Measurements from ENCODE around the gene HABP4.

The HABP4 gene

GRCh38 chr9:96449845-96450612, at the start of gene HABP4:
Gene HABP4 (plus strand): TSS chr9:96450169. CDS start chr9:96450280, 111 bp downstream.
- DNase-seq (ENCODE audit: low read depth in 2 of 2): peak; percentile 88 to 91

- DNase-seq (ENCODE audit: low read depth in 2 of 2): no peak
Measured at GRCh38 chr9:96408409-96409280, 41.3 kb upstream of the HABP4 start.

DNA sequence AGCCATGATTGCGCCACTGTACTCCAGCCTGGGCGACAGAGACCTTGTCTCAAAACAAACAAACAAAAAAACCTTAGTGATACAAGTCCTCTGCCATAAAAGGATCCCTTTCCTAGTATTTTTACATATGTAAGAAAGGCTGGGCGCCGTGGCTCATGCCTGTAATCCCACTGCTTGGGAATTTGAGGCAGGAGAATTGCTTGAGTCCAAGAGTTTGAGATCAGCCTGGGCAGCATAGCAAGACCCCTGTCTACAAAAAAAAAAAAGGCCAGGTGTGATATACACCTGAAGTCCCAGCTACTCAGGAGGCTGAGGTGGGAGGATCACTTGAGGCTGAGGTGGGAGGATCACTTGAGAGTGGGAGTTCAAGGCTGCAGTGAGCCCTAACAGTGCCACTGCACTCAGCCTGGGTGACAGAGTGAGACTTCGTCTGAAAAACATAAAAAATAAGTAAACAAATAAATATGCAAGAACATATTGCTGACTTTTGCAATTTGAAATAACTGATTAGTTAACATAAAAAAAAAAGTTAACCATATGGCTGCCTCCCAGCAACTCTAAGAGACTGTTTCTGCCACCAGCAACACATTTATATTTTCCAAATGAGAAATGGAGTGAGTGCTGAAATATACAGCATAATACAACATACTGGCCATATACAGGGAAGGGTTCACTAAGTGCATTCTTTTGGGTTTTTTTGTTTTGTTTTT, 38.7 kb upstream of the HABP4 start:
- DNase-seq (ENCODE audit: low read depth in 2 of 2): no peak

GRCh38 chr9:96412174-96412913, 37.6 kb upstream of the HABP4 start:
- no peak for DNase-seq (ENCODE audit: low read depth in 2 of 2)

GRCh38 chr9:96413302-96414221, 36.4 kb upstream of the HABP4 start:
- DNase-seq (ENCODE audit: low read depth in 2 of 2): no peak

DNA sequence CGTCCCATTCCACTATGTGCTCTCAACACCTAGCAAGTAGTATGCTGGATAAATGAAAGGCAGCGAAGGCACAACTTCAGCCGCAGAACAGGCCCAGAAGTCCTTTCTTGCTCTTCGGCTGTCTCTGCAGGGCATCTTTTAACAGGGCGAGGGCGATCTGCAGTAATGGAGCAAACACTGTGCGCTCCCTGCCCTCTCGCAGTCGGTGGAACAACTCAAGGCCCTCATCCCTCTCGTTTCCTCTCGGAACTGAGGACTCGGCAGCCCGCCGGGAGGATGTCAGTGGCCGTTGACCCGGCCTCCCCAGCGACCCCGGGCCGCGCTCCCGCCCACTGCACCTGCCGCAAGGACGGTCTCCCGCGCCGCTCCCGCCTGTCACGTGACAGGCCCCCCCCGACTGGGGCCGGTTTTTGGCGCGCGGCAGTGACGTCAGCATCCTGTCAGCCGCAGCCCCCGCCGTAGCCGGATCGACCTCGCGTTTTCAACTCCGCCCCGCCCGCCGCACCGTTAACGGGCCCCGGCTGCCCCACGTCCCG, 32.9 kb upstream of the HABP4 start:
- DNase-seq (ENCODE audit: low read depth in 2 of 2): peak; percentile 85

DNA sequence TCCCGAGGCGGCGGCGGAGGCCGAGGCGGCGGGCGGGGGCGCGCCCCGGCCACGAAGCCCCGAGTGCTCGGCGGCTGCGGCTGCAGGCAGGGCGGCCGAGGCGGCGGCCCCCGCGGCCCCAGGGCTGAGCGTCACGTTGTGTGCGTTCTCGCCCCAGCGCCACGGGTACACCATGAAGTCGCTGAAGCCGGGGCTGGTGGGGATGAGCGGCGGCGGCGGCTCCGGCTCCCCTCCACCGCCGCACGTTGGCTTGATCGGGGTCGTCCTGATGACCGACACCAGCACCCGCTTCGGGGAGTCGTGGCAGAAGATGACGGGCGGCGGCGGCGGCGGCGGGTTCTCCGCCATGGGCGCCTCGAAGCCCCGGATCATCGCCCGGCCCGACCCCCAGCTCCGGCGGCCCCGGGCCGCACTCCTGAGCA, 32.3 kb upstream of the HABP4 start:
- DNase-seq (ENCODE audit: low read depth in 2 of 2): peak in 1 of 2 donors; percentile 15

DNA sequence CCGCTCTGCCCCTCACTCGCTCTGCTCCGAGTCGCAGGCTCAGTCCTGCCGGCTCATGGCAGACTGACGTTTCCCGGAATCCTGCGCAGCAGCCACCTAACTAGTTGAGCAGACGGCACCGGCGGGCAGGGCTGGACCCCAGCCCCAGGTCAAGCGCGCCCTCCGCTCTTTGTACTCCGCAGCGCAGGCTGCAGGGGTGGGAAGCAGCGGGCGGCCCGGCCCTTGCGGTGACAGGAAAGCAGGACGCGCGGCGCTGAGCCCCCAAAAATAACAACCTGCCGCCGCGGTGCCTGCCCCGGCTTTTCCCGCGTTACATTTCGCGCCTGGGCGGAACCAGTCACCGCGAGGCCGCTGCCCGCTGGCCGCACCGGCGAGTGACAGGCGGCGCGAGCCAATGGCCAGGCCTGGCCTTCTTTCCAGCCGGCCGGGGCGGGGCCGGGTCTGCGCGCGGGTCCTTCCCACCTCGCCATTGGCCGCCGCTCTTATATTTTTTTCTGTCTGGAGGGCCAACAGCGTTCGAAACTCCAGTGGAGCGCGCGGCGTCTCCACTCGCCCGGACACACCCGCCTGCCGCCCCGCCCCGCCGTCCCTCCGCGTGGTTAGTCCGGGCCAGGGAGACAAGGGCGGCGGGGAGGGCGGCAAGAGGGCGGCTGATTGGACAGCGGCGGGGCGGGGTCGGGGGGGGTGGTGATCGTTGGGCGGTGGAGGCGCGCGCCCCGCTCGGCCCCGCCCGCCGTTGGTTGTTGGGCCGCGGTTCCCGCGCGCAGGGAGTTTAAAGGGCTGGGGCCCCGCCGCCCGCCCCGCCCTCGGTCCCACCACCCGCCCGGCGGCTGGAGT, 31.7 kb upstream of the HABP4 start, which contains the start of gene ZNF367:
Gene ZNF367, minus strand, starts transcription at position 288 of the 837 bp plus-strand sequence. CDS start 338 bp downstream, outside the sequence.
- DNase-seq (ENCODE audit: low read depth in 2 of 2): peak; percentile 77 to 84

GRCh38 chr9:96418920-96419690, 30.9 kb upstream of the HABP4 start:
- no peak for DNase-seq (ENCODE audit: low read depth in 2 of 2)

GRCh38 chr9:96419691-96419969, 30.3 kb upstream of the HABP4 start:
- no peak for DNase-seq (ENCODE audit: low read depth in 2 of 2)

- DNase-seq (ENCODE audit: low read depth in 2 of 2): no peak
Measured at GRCh38 chr9:96420468-96421219, 29.3 kb upstream of the HABP4 start.

DNA sequence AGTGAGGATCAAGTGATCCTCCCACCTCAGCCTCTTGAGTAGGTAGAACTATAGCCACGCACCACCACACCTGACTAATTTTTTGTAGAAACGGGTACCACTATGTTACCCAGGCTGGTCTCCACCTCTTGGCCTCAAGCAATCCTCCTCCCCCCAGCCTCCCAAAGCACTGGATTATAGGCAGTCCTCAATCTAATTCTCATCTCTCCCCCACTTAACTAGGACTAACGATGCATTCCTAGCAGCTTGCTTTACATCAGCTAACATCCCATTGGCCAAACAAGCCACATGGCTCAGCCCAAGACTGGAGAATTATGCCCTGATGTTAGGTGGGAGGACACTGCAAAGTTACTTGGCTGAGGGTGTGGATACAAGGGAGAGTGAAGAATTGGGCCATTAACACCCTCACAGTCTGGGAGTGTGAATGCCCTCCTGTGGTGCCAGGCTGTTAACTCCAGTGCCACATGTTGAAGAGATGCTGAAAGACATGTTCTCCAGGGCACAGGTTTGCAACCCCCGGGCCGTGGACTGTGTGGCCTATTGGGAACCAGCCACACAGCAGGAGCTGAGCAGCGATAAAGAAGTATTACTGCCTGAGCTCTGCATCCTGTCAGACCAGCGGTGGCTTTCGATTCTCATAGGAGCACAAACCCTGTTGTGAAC, 26.5 kb upstream of the HABP4 start:
- no peak for DNase-seq (ENCODE audit: low read depth in 2 of 2)

GRCh38 chr9:96423985-96424336, 26.0 kb upstream of the HABP4 start:
- no peak for DNase-seq (ENCODE audit: low read depth in 2 of 2)

- no peak for DNase-seq (ENCODE audit: low read depth in 2 of 2)
Measured at GRCh38 chr9:96425500-96426169, 24.3 kb upstream of the HABP4 start.

DNA sequence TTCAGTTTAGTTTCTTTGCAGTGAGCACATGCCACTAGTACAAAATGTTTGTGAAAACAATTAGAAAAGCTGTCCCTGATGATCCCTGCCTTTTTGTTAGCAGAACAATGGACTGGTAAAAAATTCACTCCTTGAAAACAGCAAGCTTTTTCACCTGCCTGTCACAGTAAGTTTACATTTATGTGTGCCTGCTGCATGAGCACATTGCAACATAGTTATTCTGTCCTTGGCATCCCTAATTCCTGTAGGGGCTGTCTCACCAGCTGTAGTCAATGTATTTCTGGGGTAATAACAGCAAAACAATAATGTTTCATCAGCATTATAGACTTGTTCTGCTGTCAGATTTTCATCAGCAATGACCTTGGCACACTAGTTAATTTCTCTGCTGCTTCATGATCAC, 20.2 kb upstream of the HABP4 start:
- DNase-seq (ENCODE audit: low read depth in 2 of 2): no peak

DNA sequence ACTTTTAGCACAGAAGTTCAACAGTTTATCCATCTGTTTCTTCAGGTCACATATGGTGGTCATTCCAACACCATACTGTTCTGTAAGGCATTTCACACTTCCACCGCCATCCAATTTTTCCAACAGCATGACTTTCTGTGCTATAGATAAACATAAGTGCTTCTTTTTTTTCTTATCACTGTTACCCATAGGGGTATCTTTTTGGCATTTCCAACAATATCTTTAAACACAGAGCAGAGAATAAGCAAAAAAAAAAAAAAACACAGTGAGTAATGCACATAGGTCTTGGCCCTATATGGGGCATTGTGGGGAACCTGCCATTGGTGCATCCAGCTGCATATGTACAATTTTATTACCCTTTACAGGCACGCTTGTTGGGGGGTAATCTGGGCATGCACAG, 19.6 kb upstream of the HABP4 start:
- DNase-seq (ENCODE audit: low read depth in 2 of 2): no peak

DNA sequence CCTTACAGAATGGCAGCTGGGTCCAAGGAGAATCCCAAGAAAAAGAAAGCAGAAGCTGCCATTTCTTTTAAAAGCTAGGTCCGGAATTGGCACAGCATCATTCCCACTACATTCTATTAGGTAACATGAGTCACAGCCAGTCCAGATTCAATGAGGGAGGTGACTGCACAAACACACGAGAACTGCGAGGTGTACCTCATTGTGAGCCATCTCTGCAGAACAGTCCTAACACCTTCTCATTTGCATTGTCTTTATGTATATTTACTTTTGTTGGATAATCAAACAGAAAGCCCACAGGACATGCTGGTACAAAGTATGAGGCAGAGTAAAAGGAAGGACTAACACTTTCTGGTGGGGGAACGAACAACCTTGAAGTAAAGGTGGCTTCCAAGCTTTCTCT, 14.6 kb upstream of the HABP4 start:
- no peak for DNase-seq (ENCODE audit: low read depth in 2 of 2)
